C4-2B (cell line): ENCODE data around the gene PNO1.
"Not testable (repeated sequence)": the region's sequence is repeated elsewhere in the genome, so short reads cannot be mapped to it uniquely, and the experiment has no call there.

Experiments used
- ZFX ChIP-seq: fragments of 450-650 bp; IDR thresholded peaks from 2 replicates; pipeline ENCODE4 v1.6.1; 2017
- TF ChIP-seq, protein P1 (sequence below): fragments of 450-650 bp; conservative IDR thresholded peaks from 2 replicates; pipeline ENCODE4 v1.5.1; 2017; ENCODE audit warnings: mild to moderate bottlenecking

DNA sequence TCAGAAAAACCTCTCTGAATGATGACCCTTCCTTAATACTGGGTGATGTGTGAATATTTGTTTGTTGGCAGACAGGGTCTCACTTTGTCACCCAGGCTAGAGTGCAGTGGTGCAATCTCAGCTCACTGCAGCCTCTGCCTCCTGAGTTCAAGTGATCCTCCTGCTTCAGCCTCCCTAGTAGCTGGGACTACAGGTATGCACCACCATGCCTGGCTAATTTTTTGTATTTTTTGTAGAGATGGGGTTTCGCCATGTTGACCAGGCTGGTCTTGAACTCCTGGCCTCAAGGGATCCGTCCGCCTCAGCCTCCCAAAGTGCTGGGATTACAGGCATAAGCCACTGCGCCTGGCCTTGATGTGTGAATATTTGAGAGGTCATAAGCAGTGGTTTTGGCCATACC lies 17.5 kb downstream of the PNO1 start:
- TF ChIP-seq, protein P1, sequence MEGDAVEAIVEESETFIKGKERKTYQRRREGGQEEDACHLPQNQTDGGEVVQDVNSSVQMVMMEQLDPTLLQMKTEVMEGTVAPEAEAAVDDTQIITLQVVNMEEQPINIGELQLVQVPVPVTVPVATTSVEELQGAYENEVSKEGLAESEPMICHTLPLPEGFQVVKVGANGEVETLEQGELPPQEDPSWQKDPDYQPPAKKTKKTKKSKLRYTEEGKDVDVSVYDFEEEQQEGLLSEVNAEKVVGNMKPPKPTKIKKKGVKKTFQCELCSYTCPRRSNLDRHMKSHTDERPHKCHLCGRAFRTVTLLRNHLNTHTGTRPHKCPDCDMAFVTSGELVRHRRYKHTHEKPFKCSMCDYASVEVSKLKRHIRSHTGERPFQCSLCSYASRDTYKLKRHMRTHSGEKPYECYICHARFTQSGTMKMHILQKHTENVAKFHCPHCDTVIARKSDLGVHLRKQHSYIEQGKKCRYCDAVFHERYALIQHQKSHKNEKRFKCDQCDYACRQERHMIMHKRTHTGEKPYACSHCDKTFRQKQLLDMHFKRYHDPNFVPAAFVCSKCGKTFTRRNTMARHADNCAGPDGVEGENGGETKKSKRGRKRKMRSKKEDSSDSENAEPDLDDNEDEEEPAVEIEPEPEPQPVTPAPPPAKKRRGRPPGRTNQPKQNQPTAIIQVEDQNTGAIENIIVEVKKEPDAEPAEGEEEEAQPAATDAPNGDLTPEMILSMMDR: not testable (repeated sequence)
- TF ChIP-seq ZFX: not testable (repeated sequence)
